Stimulated activated naive CD4-positive, alpha-beta T cell treated with Interleukin-2 at 50 U/mL for 16 hours (primary cell): ENCODE measurements around the gene HBEGF.
A peak's percentile ranks its signal among the peaks of the same experiment; 100 is the strongest.
"Not testable (repeated sequence)": the region's sequence is repeated elsewhere in the genome, so short reads cannot be mapped to it uniquely, and the experiment has no call there.

Experiments
- DNase-seq: peaks from one replicate; lab custom pipeline; 2025; lab: John Stamatoyannopoulos, UW

Gene HBEGF

GRCh38 chr5:140360681-140361479 is 14.5 kb upstream of the HBEGF start:
- no peak for DNase-seq

DNA sequence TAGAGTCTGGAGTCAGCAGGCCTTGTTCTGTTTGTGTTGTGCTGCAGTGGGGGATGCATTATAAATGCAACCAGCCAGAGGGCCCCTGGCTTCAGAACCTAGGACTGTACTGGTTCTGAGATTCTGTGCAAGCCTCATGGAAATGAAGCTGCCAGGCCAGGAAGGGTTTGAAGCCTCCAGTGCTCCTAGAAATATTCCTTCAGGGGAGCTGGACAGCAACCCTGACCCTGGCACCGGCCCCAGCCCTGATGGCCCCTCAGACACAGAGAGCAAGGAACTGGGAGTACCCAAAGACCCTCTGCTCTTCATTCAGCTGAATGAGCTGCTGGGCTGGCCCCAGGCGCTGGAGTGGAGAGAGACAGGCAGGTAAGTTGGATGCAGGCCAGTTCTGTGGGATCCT is 13.7 kb upstream of the HBEGF start, which contains the start of gene SLC4A9:
TSS of gene SLC4A9 (plus strand) at position 94 of the 400 bp plus-strand sequence. CDS start at position 137, 43 bp downstream.
- DNase-seq, result no peak

- no peak for DNase-seq
Measured at GRCh38 chr5:140358738-140359310, 12.4 kb upstream of the HBEGF start.

- DNase-seq, result peak; percentile 68
Measured at GRCh38 chr5:140357726-140358093, 11.3 kb upstream of the HBEGF start.

GRCh38 chr5:140356853-140357725 is 10.7 kb upstream of the HBEGF start:
- DNase-seq, result no peak

- no peak for DNase-seq
Measured at GRCh38 chr5:140355546-140355945, 9.1 kb upstream of the HBEGF start.

GRCh38 chr5:140351609-140352334 is 5.4 kb upstream of the HBEGF start:
- peak; percentile 9 for DNase-seq

GRCh38 chr5:140349244-140349643 is 2.8 kb upstream of the HBEGF start:
- no peak for DNase-seq

DNA sequence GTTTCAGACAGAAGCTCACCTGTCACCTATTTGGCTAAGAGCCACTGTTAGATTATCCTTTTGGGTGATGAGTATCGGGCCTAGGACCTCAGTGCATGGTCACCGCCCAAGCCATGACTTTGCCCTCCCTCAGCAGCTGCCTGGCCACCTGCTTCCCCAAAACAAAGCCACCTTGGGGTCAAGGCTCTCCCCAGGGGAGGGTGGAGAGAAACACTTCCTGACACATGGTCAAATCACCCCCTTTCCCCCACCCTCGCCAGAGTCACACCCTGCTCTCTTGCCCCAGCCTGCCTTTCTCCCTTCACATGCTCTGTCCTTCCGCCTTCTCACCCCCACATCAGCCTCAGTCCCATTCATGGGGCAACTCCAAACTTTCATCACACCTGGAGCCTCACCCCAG is 1.7 kb upstream of the HBEGF start:
- no peak for DNase-seq

- DNase-seq, result no peak
Measured at GRCh38 chr5:140347360-140347759, 957 bp upstream of the HBEGF start.

- DNase-seq, result no peak
Measured at GRCh38 chr5:140345919-140346347, 470 bp downstream of the HBEGF start.

DNA sequence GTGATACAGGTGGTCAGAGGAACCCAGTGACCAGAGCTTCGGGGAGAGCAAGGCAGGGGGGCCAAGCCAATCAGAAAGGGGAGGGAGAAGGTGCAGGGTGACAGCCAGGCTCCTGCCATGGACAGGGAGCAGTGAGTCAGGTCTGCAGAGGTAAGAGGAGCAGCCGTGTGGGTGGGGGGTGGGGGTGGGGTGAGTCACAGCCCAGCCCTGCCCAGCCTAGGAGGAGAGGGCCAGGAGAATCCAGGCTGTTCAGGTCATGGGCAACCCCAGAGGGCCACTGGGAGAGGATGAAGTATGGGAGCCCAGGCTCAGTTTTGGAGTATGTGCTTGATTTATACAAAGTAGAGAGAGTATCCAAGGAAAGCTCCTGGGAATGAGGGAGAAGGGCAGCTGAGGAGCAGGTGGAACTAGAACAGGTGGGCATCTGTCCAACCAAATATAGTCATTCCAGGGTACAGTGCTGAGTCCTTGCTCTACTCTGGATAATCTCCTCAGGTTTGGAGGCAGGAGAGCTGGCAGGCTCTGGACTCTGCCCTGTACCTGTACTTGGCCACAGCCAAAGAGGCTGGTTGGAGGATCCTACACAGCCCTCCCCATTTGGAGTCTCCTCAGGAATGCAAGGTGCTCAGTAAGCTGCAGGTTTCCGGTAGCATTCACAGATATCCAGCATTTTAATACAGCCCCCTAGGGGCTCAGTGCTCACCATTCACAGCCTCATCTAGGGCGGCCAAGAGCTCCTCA is 1.6 kb downstream of the HBEGF start:
- DNase-seq, result peak; percentile 28

DNA sequence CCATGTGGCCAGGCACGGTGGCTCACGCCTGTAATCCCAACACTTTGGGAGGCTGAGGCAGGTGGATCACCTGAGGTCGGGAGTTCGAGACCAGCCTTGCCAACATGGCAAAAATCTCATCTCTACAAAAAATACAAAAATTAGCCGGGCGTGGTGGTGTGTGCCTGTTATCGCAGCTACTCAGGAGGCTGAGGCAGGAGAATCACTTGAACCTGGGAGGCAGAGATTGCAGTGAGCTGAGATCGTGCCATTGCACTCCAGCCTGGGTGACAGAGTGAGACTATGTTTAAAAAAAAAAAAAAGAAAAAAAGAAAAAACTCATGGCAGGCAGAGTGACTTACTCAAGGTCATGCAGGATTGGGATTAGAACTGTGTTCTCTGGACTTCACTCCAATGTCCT is 2.6 kb downstream of the HBEGF start:
- not testable (repeated sequence) for DNase-seq

- no peak for DNase-seq
Measured at GRCh38 chr5:140342896-140343295, 3.5 kb downstream of the HBEGF start.

DNA sequence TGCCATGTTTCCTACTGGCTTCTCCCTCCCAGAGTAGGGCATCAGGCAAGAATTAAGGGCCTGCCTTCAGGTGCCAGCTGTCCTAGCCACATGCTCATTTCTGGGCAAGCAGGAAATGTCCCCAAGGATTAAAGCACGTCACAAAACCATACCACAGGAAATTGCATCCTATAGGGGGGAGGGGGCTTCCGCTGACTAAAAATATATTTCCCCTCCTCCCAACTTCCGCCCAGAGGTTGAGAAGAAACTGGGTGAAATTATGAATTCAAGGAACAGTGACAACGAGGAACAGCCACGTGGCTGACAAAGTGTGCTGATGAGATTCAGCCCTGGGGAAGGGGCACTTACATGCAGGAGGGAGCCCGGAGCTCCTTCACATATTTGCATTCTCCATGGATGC is 4.1 kb downstream of the HBEGF start:
- no peak for DNase-seq

DNA sequence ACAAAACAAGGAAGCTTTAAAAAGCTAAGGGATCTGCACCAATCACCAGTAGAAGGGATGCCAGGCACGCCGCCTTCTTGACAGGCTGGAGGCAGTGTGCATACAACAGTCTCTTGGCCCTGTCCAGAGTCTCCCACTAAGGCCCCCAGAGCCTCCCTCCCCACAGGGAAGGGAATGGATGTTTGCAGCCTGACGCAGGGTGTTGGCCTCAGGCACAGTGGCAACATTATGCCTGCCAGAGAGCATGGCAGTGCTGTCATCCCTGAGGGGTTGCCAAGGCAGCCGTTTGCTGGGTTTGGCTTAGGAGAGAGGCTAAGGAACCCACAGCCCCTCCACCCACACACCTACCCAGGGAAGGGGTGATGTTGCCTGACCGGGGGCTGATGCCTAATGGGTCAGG is 4.8 kb downstream of the HBEGF start:
- no peak for DNase-seq

DNA sequence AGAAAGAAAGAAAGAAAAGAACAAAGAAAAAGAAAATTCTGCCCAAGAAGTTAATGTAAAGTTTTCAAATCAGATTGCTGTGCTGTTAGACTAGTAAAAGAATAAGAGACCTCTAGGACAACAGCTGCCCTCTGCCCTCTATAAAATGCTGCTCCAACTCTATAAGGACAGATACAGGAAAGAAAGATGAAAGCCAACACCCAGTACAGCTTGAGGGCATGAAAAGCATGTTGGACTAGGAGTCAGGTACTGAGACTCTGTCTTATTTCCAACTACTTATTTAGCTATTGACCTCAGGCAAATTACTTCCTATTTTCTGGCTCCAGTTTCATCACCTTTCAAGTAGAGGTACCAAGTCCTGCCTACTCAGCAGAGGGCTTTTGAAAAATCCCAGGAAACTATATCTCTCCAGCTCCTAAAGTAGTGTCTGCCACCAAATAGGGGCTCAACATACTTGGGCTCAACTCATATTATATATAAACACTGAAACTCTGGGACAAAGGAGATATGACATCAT is 5.7 kb downstream of the HBEGF start:
- no peak for DNase-seq

DNA sequence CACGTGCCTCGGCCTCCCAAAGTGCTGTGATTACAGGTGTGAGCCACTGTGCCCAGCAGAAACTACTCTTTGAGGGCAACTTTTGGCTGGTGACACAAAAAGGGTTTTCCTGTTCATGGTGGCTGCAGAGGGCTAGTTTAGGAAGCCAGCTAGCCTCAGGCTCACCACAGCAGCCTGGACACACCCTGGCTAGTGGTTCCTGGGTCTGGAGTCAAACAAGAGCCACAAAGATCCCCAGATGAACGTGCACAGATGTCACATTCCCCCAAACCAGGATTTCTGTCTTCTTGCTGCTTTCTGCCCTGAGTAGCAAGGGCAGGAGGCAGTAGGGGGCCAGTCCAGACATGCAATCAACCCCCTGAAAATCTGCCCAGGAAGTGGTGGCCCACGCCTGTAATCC is 6.8 kb downstream of the HBEGF start:
- DNase-seq, result no peak

GRCh38 chr5:140338908-140339307 is 7.5 kb downstream of the HBEGF start:
- no peak for DNase-seq

GRCh38 chr5:140338336-140338735 is 8.1 kb downstream of the HBEGF start:
- DNase-seq, result no peak

DNA sequence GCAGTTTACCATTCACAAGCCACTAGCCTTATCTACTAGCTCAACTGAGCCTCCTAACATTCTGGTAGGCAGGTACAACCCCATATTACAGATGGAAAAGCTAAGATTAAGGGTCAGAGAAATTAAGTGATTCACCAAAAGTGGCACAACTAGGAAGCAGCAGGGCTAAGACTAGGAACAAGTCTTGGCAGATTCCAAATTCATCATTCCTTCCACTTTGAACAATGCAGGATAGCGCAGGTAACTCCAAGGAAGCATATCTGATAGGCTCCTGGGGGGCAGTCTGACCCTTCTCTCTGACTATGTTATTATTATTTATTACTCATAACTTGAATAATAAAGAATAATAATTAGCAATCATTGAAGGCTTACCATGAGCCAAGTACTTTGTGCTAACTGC is 8.5 kb downstream of the HBEGF start:
- DNase-seq, result no peak
